Measurements from ENCODE around the gene PKNOX2. TPM values are rescaled to one million over a fixed set of nuclear protein-coding genes. Genes with fewer than 3 reads are reported as not detected.

PKNOX2 gene
- total and polyA plus RNA-seq, 2 of the 8 experiments (the other 6 are each of a cell fraction or from before 2014, with no cell fraction given): 2.0 TPM

GRCh38 chr11:125328225-125328580, 163.7 kb downstream of the PKNOX2 start:
- ChIA-PET POLR2A (ENCODE audit: partially characterized antibody) (no interaction called here), CTCF (ENCODE audit: partially characterized antibody) (interaction anchor here (0.5 to 12.3 kb wide), 7 partner anchors 11 to 357 kb away, joined by 3 to 198 read pairs (median 5); no protein-coding TSS in a partner anchor)
- Histone ChIP-seq H2BK15ac (ENCODE audit: low read length) (no peak overlapping the region), H2AK5ac (ENCODE audit: low read depth, low read length) (no peak overlapping the region), H2BK120ac (replicated peaks; ENCODE audit: low read depth, low read length) (no peak overlapping the region), H3K27ac (ENCODE audit: low read depth, low read length) (no peak overlapping the region), H4K20me1 (replicated peaks in 1 of 2; ENCODE audit: control insufficient read depth in 1 of 2, insufficient read depth in 2 of 2, low read length in 2 of 2) (no peaks in the 10 kb centered on the region), H2BK20ac (ENCODE audit: low read length) (no peak overlapping the region), H3K14ac (ENCODE audit: insufficient read length) (no peak overlapping the region), H2BK12ac (ENCODE audit: low read depth, low read length) (no peak overlapping the region), H3K4ac (replicated peaks; ENCODE audit: insufficient read length, low read depth, low read length) (no peak overlapping the region), H3K79me2 (ENCODE audit: control insufficient read depth in 1 of 2, insufficient read depth in 2 of 2, low read length in 2 of 2) (no peaks in the 10 kb centered on the region), H4K5ac (ENCODE audit: insufficient read length, low read depth, low read length) (no peak overlapping the region), H3K9me3 (ENCODE audit: insufficient read depth in 2 of 2, low read depth in 1 of 2, low read length in 1 of 2) (no peaks in the 10 kb centered on the region), H3K23me2 (ENCODE audit: low read depth, low read length) (no peaks in the 10 kb centered on the region; the same call in 1 of the 2 replicates), H3K79me1 (ENCODE audit: low read depth, low read length) (no peaks in the 10 kb centered on the region), H3K23ac (ENCODE audit: insufficient read length) (no peak overlapping the region), H3K4me1 (replicated peaks in 1 of 4; ENCODE audit: control insufficient read depth in 3 of 4, insufficient read depth in 4 of 4, low read length in 3 of 4) (no peaks in the 10 kb centered on the region; a peak in 1 of 7 replicates), H2BK5ac (ENCODE audit: low read depth, low read length) (no peak overlapping the region), H2AFZ (ENCODE audit: low read length) (no peak overlapping the region), H4K8ac (ENCODE audit: extremely low read depth, insufficient read depth, low read length) (no peak overlapping the region; the same call in 1 of the 2 replicates), H3K56ac (replicated peaks; ENCODE audit: insufficient read length, low read depth, low read length) (no peak overlapping the region), H3K18ac (ENCODE audit: extremely low read depth, low read length) (no peak overlapping the region), H3K36me3 (ENCODE audit: control insufficient read depth in 2 of 4, insufficient read depth in 4 of 4, low read length in 3 of 4) (no peaks in the 10 kb centered on the region), H3K27me3 (replicated peaks in 1 of 4; ENCODE audit: control insufficient read depth in 3 of 4, extremely low read depth in 1 of 4, insufficient read depth in 3 of 4, low read length in 3 of 4) (no peaks in the 10 kb centered on the region), H3K4me2 (ENCODE audit: insufficient read depth in 1 of 2, low read depth in 2 of 2, low read length in 2 of 2) (no peak overlapping the region), H4K91ac (replicated peaks; ENCODE audit: insufficient read length, low read length) (no peak overlapping the region), H3K9ac (replicated peaks in 1 of 4; ENCODE audit: extremely low read depth in 1 of 4, low read depth in 3 of 4, low read length in 3 of 4) (no peak overlapping the region), H3K4me3 (ENCODE audit: extremely low read depth in 1 of 4, insufficient read depth in 2 of 4, low read depth in 3 of 4, low read length in 4 of 4) (no peak overlapping the region)
- DNase-seq (ENCODE audit: low read depth in 1 of 2, low spot score in 2 of 2) (no peak), FAIRE-seq (no peak)
- 100% methylated on average over 1 of the region's 1 CpG; no CpG with 5 or more reads in 1 of the 2 experiments for WGBS, 2 experiments (ENCODE audit: extremely low coverage in 1 of 2, insufficient coverage in 1 of 2, insufficient read length in 1 of 2, insufficient replicate concordance in 2 of 2, low coverage in 1 of 2, low lambda C conversion rate in 2 of 2, missing lambda C conversion rate in 1 of 2)
- TF ChIP-seq JUN (IDR thresholded peaks at IDR 0.05; ENCODE audit: low read depth, low read length): no peak

All from H1 (cell line).